BJ (cell line): ENCODE data around the gene MPZL1. TPM values are rescaled to one million over a fixed set of nuclear protein-coding genes. Genes with fewer than 3 reads are reported as not detected.
A peak's percentile ranks its signal among the peaks of the same experiment; 100 is the strongest.

ENCODE experiments used
- CTCF ChIA-PET: fragments of 350-600 bp; formaldehyde crosslinking; extraction: SDS; loops from one replicate; lab custom pipeline; 2021; ENCODE audit warnings: antibody characterized with exemption, inconsistent platforms; lab: Yijun Ruan, JAX
- POLR2A ChIA-PET: fragments of 300-600 bp; sonication (Branson Sonifier 250); formaldehyde crosslinking; extraction: SDS; loops from one replicate; lab custom pipeline; 2021; ENCODE audit warnings: antibody characterized with exemption; lab: Charles Lee
- DNase-seq: peaks from one replicate; pipeline ENCODE4 v3.0.0-alpha.2; 2011; ENCODE audit warnings: low read depth
- H3K27me3 ChIP-seq: 2 replicates; pipeline ENCODE4 v1.6.0; 2011; ENCODE audit warnings: low read length; ENCODE audit not compliant: control insufficient read depth, insufficient read depth
- H3K36me3 ChIP-seq: 2 replicates; pipeline ENCODE4 v1.5.1; 2011; ENCODE audit warnings: low read length; ENCODE audit not compliant: control insufficient read depth, insufficient read depth
- H3K4me3 ChIP-seq: 2 replicates; pipeline ENCODE4 v1.5.1; 2011; ENCODE audit warnings: low read depth, mild to moderate bottlenecking, control low read depth, low read length
- polyA plus RNA-seq: library from polyadenylated mRNA; depleted of rRNA; stranded (reverse); fragments of >200 nt; gene quantifications from 2 replicates; pipeline ENCODE4 v1.2.3, GENCODE V29; 2011
- TF ChIP-seq, protein P1 (sequence below): IDR thresholded peaks from 2 replicates; pipeline ENCODE4 v1.5.1; 2011; ENCODE audit warnings: low read depth, mild to moderate bottlenecking, control low read depth, inconsistent platforms, low read length, moderate library complexity; ENCODE audit not compliant: insufficient read depth

The MPZL1 gene
- polyA plus RNA-seq, 1 experiment = 79.1 TPM

DNA sequence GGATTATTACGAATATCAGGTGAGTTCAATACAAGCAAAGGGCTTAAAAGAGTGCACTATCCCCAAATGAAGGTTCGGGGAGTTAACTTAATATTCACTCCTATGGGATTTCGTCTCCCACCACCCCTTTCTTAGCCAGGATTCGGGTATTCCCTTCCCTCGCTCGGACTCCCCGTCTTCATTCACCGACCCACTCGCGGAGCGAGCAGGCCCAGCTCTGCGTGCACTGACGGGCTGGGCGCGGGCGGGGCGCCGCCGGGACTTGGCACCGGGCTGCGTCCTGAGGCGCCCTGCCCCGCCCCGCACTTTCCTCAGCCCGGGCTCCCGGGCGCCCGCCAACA is 7.7 kb upstream of the MPZL1 start:
- POLR2A ChIA-PET = interaction anchor here (0.6 kb wide), 3 partner anchors 65 to 420 kb away, joined by 3 to 7 read pairs (median 3); no protein-coding TSS in a partner anchor
- no peak for DNase-seq

DNA sequence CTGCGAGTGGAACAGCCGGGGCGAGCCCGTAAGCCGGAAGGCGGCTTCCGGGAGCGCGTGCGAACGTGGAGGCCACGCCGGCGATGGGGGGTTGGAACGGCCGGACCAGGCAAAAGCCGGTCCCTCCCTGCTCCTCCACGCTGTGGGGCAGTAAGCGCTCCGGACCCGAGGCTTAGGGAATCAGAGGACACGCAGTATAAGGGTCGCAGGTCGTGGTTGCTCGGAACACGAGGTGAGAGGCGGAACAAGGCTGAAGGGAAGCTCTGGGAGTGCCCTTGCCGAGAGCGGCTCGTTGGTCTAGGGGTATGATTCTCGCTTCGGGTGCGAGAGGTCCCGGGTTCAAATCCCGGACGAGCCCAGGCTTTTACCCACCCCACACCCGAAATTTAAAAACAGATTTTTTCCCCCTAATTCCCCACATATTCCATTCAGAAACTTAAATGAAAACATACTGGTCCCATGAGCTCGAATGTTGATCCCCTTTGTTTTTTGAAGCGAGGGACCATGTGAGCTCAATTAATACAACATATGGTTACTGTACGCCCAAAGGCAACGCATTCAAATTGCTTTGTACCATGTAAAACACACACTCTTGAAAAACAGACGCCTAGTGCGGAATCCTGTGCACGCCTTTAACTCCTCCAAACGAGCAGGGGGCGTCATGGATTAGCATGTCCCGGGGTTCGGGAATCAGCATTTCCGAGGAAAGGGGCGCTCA is 7.2 kb upstream of the MPZL1 start:
- TF ChIP-seq, protein P1, sequence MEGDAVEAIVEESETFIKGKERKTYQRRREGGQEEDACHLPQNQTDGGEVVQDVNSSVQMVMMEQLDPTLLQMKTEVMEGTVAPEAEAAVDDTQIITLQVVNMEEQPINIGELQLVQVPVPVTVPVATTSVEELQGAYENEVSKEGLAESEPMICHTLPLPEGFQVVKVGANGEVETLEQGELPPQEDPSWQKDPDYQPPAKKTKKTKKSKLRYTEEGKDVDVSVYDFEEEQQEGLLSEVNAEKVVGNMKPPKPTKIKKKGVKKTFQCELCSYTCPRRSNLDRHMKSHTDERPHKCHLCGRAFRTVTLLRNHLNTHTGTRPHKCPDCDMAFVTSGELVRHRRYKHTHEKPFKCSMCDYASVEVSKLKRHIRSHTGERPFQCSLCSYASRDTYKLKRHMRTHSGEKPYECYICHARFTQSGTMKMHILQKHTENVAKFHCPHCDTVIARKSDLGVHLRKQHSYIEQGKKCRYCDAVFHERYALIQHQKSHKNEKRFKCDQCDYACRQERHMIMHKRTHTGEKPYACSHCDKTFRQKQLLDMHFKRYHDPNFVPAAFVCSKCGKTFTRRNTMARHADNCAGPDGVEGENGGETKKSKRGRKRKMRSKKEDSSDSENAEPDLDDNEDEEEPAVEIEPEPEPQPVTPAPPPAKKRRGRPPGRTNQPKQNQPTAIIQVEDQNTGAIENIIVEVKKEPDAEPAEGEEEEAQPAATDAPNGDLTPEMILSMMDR = peak; percentile 20; the same call in 1 of the 2 replicates
- DNase-seq = peak; percentile 35
- POLR2A ChIA-PET = no interaction called here
- Histone ChIP-seq H3K27me3 (peaks cover 3% of the 10 kb centered on the region; the same call in 1 of the 2 replicates), H3K4me3 (peak overlapping the region; percentile 77), H3K36me3 (no peaks in the 10 kb centered on the region)
- CTCF ChIA-PET = interaction anchor here (0.7 to 2.5 kb wide), 14 partner anchors 10 to 368 kb away, joined by 3 to 11 read pairs (median 6); no protein-coding TSS in a partner anchor

More for the DNA sequence above, 7.7 kb upstream of the MPZL1 start:
- peak overlapping the region; percentile 77 for H3K4me3 ChIP-seq
- no peaks in the 10 kb centered on the region for H3K36me3 ChIP-seq
- H3K27me3 ChIP-seq = peaks cover 3% of the 10 kb centered on the region; the same call in 1 of the 2 replicates
- TF ChIP-seq, protein P1 = no peak
- CTCF ChIA-PET = interaction anchor here (1.4 to 2.4 kb wide), 5 partner anchors 26 to 368 kb away, joined by 3 to 7 read pairs (median 6); no protein-coding TSS in a partner anchor

DNA sequence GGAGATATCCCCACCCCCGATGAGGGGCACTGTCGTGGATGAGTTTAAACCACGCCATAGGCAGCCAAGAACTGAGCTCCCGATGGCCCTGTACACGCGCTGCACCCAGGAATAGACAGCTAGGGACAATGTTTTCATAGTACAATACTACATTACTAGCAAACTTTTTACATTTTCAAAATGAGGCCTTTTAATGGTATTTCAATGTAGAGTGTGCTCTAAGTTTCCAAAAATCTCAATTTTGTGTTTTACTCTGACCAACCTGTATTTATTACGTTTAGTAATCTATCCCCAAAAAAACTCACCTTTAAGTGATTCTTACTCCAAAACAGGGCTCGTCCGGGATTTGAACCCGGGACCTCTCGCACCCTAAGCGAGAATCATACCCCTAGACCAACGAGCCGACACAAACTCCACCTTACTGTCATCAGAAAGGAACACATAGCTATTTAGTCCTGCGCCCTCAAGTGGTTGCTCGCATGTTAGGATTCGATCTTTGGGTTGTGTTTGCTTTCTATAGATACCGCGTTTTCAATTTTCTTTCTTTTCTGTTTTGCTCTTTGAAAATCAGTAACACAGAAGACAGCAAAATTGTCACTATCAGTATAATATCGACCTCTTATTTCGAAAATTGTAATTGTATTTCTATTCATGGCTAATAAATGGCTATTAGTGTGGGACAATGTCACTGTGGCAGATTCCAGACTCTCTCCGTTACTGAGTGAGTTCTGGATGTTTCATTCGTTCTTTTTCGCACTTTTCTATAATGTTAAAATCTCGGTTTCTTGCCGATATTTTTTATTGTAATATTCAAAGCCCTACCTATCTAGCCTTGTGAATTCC is 6.4 kb upstream of the MPZL1 start:
- Histone ChIP-seq H3K27me3 (peaks cover 3% of the 10 kb centered on the region; the same call in 1 of the 2 replicates), H3K36me3 (no peaks in the 10 kb centered on the region), H3K4me3 (peak overlapping the region; percentile 77)
- ChIA-PET POLR2A (no interaction called here), CTCF (interaction anchor here (0.7 to 2.5 kb wide), 16 partner anchors 9 to 367 kb away, joined by 3 to 11 read pairs (median 6); no protein-coding TSS in a partner anchor)
- DNase-seq = peak; percentile 37
- TF ChIP-seq, protein P1 = peak; percentile 79

DNA sequence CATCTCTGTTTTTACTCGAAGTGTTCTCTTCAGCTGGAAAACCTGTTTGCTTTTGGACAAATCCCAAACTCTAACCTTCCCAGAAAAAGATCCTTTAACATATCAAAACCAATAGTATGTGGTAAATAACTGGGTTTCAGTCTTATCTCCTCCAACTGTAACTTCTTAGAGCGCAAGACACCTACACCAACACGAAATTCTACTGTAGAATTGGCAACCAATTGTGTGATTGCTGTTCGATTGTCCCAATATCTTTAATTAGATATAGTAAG is 5.8 kb upstream of the MPZL1 start:
- TF ChIP-seq, protein P1 = no peak
- ChIA-PET CTCF (interaction anchor here (0.7 to 2.5 kb wide), 11 partner anchors 9 to 367 kb away, joined by 3 to 11 read pairs (median 6); no protein-coding TSS in a partner anchor), POLR2A (no interaction called here)
- Histone ChIP-seq H3K27me3 (0 out of 2 replicates have a peak, but pooled peaks cover 2% of the 10 kb centered on the region), H3K4me3 (peak overlapping the region; percentile 57), H3K36me3 (no peaks in the 10 kb centered on the region)
- no peak for DNase-seq

DNA sequence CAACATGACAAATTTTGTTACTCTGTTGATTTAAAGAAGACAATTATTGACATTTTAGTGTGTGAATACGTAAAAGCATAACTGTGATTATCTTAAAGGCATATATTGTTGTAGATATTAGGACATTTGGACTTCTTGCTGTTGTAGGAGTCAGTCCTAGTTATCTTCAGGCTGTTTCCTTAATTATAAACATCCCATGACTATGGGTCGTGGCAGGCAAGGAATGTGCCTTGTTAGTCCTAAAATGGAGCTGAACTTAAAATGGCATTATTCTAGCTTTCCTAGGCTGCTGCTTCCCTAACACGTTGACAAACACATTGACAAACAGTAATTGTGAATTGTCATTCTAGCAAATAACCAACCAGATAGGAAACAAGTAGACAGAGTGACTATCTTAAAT is 4.4 kb upstream of the MPZL1 start:
- TF ChIP-seq, protein P1 = no peak
- ChIA-PET POLR2A (no interaction called here), CTCF (interaction anchor here (0.6 to 1.6 kb wide), 3 partner anchors 83 to 365 kb away, joined by 3 to 6 read pairs (median 3); no protein-coding TSS in a partner anchor)

More for the DNA sequence above, 4.4 kb upstream of the MPZL1 start:
- no peaks in the 10 kb centered on the region for H3K36me3 ChIP-seq
- 0 out of 2 replicates have a peak, but pooled peaks cover 2% of the 10 kb centered on the region for H3K27me3 ChIP-seq
- DNase-seq = peak; percentile 25
- no peak overlapping the region for H3K4me3 ChIP-seq
